Lower lobe of right lung (tissue), 2 donors: ENCODE measurements around the gene NXPE4. TPM values are rescaled to one million over a fixed set of nuclear protein-coding genes. Genes with fewer than 3 reads are reported as not detected.
"Not testable (repeated sequence)": the region's sequence is repeated elsewhere in the genome, so short reads cannot be mapped to it uniquely, and the experiment has no call there.

Experiments used
- ATAC-seq, 2 donors: fragments of 200-7000 bp; cut with Tn5 transposase; one replicate each; pipeline ENCODE4 v1.9.1; 2020 to 2022; ENCODE audit warnings: mild to moderate bottlenecking in 2 of 2, moderate library complexity in 2 of 2
- DNase-seq: peaks from one replicate; pipeline ENCODE4 v3.0.0-alpha.2; 2020
- H3K27ac ChIP-seq: fragments of 200-600 bp; one replicate; pipeline ENCODE4 v1.8.0; 2022
- H3K27me3 ChIP-seq: fragments of 200-600 bp; one replicate; pipeline ENCODE4 v1.8.0; 2022; ENCODE audit warnings: low read depth
- H3K36me3 ChIP-seq: fragments of 200-600 bp; one replicate; pipeline ENCODE4 v1.8.0; 2022; ENCODE audit warnings: mild to moderate bottlenecking
- H3K4me1 ChIP-seq: fragments of 200-600 bp; one replicate; pipeline ENCODE4 v1.8.0; 2022
- H3K4me3 ChIP-seq: fragments of 200-600 bp; one replicate; pipeline ENCODE4 v1.8.0; 2022; ENCODE audit warnings: mild to moderate bottlenecking
- H3K9me3 ChIP-seq: fragments of 200-600 bp; one replicate; pipeline ENCODE4 v1.8.0; 2022
- CTCF ChIP-seq: fragments of 200-600 bp; IDR thresholded peaks from one replicate; pipeline ENCODE4 v1.8.0; 2022; ENCODE audit warnings: antibody characterized with exemption, mild to moderate bottlenecking
- intact Hi-C: fragments of 100-400 bp; cut with DNase I; formaldehyde crosslinking; loops from one replicate; pipeline ENCODE4 v1.11.0; 2022
- total RNA-seq: library from RNA; stranded (reverse); fragmentation: NEBNext Ultra II Directional; extraction: Animal tissue kit (Norgen Biotek cat#: 25700); gene quantifications from one replicate; pipeline ENCODE4 v1.2.1, GENCODE V29; 2021
- donor health status: DM: no; HTN: yes; CAD: no; lungs with severe emphysema.

Gene NXPE4
- total RNA-seq, 1 donor from 2014 or later, result not detected

- Histone ChIP-seq H3K36me3 (no peaks in the 10 kb centered on the region), H3K4me3 (no peak overlapping the region), H3K27ac (no peak overlapping the region), H3K27me3 (no peaks in the 10 kb centered on the region), H3K4me1 (no peaks in the 10 kb centered on the region), H3K9me3 (no peaks in the 10 kb centered on the region)
- ATAC-seq (no peak), DNase-seq (no peak)
- no peak for TF ChIP-seq CTCF
- intact Hi-C loops, result no loop called here
These were observed 21.9 kb upstream of the NXPE4 start for GRCh38 chr11:114617157-114618124.

GRCh38 chr11:114616516-114616915, 20.9 kb upstream of the NXPE4 start:
- no peaks in the 10 kb centered on the region for H3K27me3 ChIP-seq
- intact Hi-C loops, result no loop called here
- H3K9me3 ChIP-seq, result no peaks in the 10 kb centered on the region
- no peak overlapping the region for H3K27ac ChIP-seq
- DNase-seq (no peak), ATAC-seq (no peak)
- TF ChIP-seq CTCF, result no peak
- no peaks in the 10 kb centered on the region for H3K36me3 ChIP-seq
- H3K4me1 ChIP-seq, result no peaks in the 10 kb centered on the region
- no peak overlapping the region for H3K4me3 ChIP-seq

- Histone ChIP-seq H3K4me3 (no peak overlapping the region), H3K36me3 (no peaks in the 10 kb centered on the region), H3K9me3 (no peaks in the 10 kb centered on the region), H3K27ac (no peak overlapping the region), H3K4me1 (no peaks in the 10 kb centered on the region), H3K27me3 (no peaks in the 10 kb centered on the region)
- ATAC-seq, result no peak
- intact Hi-C loops, result no loop called here
- no peak for DNase-seq
- TF ChIP-seq CTCF, result no peak
These were observed 20.1 kb upstream of the NXPE4 start for GRCh38 chr11:114615448-114616361.

- no peaks in the 10 kb centered on the region for H3K27me3 ChIP-seq
- no peaks in the 10 kb centered on the region for H3K9me3 ChIP-seq
- no peak overlapping the region for H3K27ac ChIP-seq
- DNase-seq (no peak), ATAC-seq (no peak)
- no peak overlapping the region for H3K4me3 ChIP-seq
- no peaks in the 10 kb centered on the region for H3K4me1 ChIP-seq
- intact Hi-C loops, result no loop called here
- no peak for TF ChIP-seq CTCF
- H3K36me3 ChIP-seq, result no peaks in the 10 kb centered on the region
These were observed 18.6 kb upstream of the NXPE4 start for GRCh38 chr11:114614127-114614720.

GRCh38 chr11:114613094-114613493, 17.5 kb upstream of the NXPE4 start:
- H3K27ac ChIP-seq, H3K36me3 ChIP-seq, H3K27me3 ChIP-seq, intact Hi-C loops, ATAC-seq, H3K4me3 ChIP-seq, DNase-seq, H3K4me1 ChIP-seq, H3K9me3 ChIP-seq: not testable (repeated sequence)
